PC-9 (cell line): ENCODE data around the gene SGK2.

Experiments
- EZH2 ChIP-seq: fragments of 200-600 bp; sonication (generic); IDR thresholded peaks from 2 replicates; pipeline ENCODE4 v1.8.0; 2017; ENCODE audit warnings: antibody characterized with exemption, low read depth
- TF ChIP-seq, protein P1 (sequence below): fragments of 200-600 bp; sonication (generic); conservative IDR thresholded peaks from 2 replicates; pipeline ENCODE4 v1.6.1; 2017; ENCODE audit warnings: mixed run types, antibody characterized with exemption, mild to moderate bottlenecking, moderate library complexity

DNA sequence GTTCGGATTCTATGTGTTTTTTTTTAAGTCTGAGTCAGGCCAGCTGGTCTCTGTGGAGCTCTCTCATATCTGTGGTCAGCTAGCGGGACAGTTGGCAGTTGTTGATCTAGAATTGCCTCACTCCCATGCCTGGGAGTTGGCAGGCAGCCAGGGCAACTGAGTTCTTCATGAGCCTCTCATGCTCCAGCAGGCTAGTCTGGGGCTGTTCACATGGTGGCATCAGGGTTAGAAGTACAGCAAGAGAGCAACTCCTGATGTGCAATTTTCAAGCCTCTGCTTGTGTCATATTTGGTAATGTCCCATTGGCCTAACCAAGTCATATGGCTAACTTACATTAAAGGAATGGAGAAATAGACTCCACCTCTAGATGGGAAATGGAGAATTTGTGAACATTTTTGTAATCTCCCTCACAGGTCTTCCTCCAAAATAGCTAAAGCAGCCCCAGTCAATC, 25.2 kb downstream of the SGK2 start:
- TF ChIP-seq, protein P1, sequence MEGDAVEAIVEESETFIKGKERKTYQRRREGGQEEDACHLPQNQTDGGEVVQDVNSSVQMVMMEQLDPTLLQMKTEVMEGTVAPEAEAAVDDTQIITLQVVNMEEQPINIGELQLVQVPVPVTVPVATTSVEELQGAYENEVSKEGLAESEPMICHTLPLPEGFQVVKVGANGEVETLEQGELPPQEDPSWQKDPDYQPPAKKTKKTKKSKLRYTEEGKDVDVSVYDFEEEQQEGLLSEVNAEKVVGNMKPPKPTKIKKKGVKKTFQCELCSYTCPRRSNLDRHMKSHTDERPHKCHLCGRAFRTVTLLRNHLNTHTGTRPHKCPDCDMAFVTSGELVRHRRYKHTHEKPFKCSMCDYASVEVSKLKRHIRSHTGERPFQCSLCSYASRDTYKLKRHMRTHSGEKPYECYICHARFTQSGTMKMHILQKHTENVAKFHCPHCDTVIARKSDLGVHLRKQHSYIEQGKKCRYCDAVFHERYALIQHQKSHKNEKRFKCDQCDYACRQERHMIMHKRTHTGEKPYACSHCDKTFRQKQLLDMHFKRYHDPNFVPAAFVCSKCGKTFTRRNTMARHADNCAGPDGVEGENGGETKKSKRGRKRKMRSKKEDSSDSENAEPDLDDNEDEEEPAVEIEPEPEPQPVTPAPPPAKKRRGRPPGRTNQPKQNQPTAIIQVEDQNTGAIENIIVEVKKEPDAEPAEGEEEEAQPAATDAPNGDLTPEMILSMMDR = no peak
- TF ChIP-seq EZH2 = no peak
